Immature natural killer cell (primary cell): ENCODE measurements around the gene PYGO1. TPM values are rescaled to one million over a fixed set of nuclear protein-coding genes. Genes with fewer than 3 reads are reported as not detected.
"Not testable (repeated sequence)": the region's sequence is repeated elsewhere in the genome, so short reads cannot be mapped to it uniquely, and the experiment has no call there.

ENCODE experiments used
- DNase-seq, 3 donors: peaks; one replicate each; pipeline ENCODE4 v3.0.0; 2022; ENCODE audit warnings: mixed read lengths in 1 of 3
- H3K27ac Mint-ChIP-seq, 6 donors: one replicate each; pipeline ENCODE4 v1.8.0; 2020; ENCODE audit warnings: mixed read lengths in 6 of 6, mild to moderate bottlenecking in 5 of 6, inconsistent platforms in 4 of 6, moderate library complexity in 3 of 6
- H3K27me3 Mint-ChIP-seq, 3 donors: one replicate each; pipeline ENCODE4 v1.8.0; 2020 to 2021; ENCODE audit warnings: low read depth in 3 of 3, mild to moderate bottlenecking in 3 of 3, mixed read lengths in 3 of 3, moderate library complexity in 3 of 3, inconsistent platforms in 1 of 3
- H3K36me3 Mint-ChIP-seq, 3 donors: one replicate each; pipeline ENCODE4 v1.8.0; 2020; ENCODE audit warnings: mixed read lengths in 3 of 3, inconsistent platforms in 2 of 3, mild to moderate bottlenecking in 2 of 3
- H3K4me1 Mint-ChIP-seq, 2 donors: one replicate each; pipeline ENCODE4 v1.8.0; 2020; ENCODE audit warnings: inconsistent platforms in 2 of 2, mild to moderate bottlenecking in 2 of 2, mixed read lengths in 2 of 2, moderate library complexity in 1 of 2
- H3K4me3 Mint-ChIP-seq, 5 donors: one replicate each; pipeline ENCODE4 v1.8.0; 2020; ENCODE audit warnings: mild to moderate bottlenecking in 5 of 5, mixed read lengths in 5 of 5, inconsistent platforms in 3 of 5, moderate library complexity in 3 of 5
- H3K9me3 Mint-ChIP-seq, 6 donors: one replicate each; pipeline ENCODE4 v1.8.0; 2020; ENCODE audit warnings: mild to moderate bottlenecking in 6 of 6, mixed read lengths in 6 of 6, inconsistent platforms in 4 of 6, moderate library complexity in 3 of 6
- polyA plus RNA-seq, 3 donors: library from polyadenylated mRNA; unstranded; fragments of 300-500 nt; fragmentation: Illumina TruSeq; gene quantifications; one replicate each; pipeline ENCODE4 v1.2.3, GENCODE V29; 2021

Gene PYGO1
- polyA plus RNA-seq, 3 donors from 2014 or later = not detected

DNA sequence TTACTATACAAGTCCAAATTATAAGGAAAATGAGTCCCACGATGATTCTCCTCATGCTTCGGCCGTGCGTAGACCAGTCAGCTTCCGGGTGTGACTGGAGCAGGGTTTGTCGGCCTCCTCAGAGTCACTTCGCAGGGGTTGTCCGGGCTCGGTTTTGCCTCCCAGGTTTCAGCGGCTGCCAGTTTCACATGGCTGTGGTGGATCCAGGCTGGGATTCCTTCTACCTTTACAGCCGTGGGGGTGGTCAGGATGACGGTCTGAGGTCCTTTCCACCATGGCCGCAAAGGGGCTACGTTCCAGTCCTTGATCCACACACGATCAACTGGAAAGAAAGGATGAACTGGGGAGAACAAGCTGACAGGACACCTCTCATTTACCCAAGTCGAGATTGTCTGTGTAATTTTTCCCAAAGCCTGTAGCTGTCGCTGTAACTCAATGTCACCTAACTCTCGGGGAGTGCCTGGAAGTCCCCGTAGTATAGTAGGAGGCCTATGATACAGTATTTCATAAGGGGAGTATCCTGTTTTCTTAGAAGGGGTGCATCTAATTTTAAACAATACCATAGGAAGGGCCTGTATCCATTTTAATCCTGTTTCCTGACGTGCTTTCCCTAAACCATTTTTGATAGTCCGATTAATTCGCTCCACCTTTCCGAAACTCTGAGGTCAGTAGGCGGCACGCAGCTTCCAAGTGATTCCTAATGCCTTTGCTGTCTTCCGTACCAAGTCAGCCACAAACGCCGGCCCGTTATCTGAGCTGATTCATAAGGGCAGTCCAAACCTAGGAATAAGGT lies 74.3 kb downstream of the PYGO1 start:
- H3K36me3 Mint-ChIP-seq, H3K4me3 Mint-ChIP-seq, H3K9me3 Mint-ChIP-seq, DNase-seq, H3K4me1 Mint-ChIP-seq, H3K27ac Mint-ChIP-seq, H3K27me3 Mint-ChIP-seq: not testable (repeated sequence)

GRCh38 chr15:55513152-55513551 lies 75.0 kb downstream of the PYGO1 start:
- DNase-seq = no peak
- no peak overlapping the region for H3K27ac Mint-ChIP-seq
- H3K27me3 Mint-ChIP-seq = peaks cover 3 to 4% (median 4%) of the 10 kb centered on the region in 3 donors
- H3K4me1 Mint-ChIP-seq = no peaks in the 10 kb centered on the region
- H3K4me3 Mint-ChIP-seq = no peak overlapping the region
- H3K36me3 Mint-ChIP-seq = no peaks in the 10 kb centered on the region
- no peaks in the 10 kb centered on the region for H3K9me3 Mint-ChIP-seq

DNA sequence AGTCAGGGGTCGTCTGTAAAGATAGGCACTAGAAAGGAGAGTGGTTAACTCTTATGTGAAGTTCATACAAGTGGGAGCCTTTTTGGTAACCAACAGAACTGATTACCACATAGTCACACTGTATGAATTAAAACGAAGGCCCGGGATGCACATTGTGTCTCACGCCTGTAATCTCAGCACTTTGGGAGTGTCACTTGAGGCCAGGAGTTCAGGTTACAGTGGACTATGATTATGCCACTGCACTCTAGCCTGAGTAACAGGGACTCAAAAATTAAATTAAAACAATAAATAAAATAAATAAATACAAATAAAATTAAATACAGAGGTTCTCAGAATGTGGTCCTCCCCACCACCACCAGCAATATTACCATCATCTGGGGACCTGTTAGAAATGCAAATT lies 80.6 kb downstream of the PYGO1 start:
- H3K4me3 Mint-ChIP-seq = no peak overlapping the region
- no peaks in the 10 kb centered on the region for H3K9me3 Mint-ChIP-seq
- no peak overlapping the region for H3K27ac Mint-ChIP-seq
- no peaks in the 10 kb centered on the region for H3K4me1 Mint-ChIP-seq
- no peaks in the 10 kb centered on the region for H3K36me3 Mint-ChIP-seq
- no peak for DNase-seq
- peaks cover 0 to 8% (median 6%) of the 10 kb centered on the region in 3 donors for H3K27me3 Mint-ChIP-seq

GRCh38 chr15:55505407-55505806 lies 82.7 kb downstream of the PYGO1 start:
- H3K27me3 Mint-ChIP-seq, H3K4me1 Mint-ChIP-seq, H3K27ac Mint-ChIP-seq, H3K36me3 Mint-ChIP-seq, DNase-seq, H3K9me3 Mint-ChIP-seq, H3K4me3 Mint-ChIP-seq: not testable (repeated sequence)

GRCh38 chr15:55499151-55499550 lies 89.0 kb downstream of the PYGO1 start:
- Mint-ChIP-seq H3K27ac (no peak overlapping the region), H3K27me3 (peaks cover 1 to 8% (median 2%) of the 10 kb centered on the region in 3 donors)
- DNase-seq = no peak

GRCh38 chr15:55498109-55498938 lies 89.8 kb downstream of the PYGO1 start:
- Mint-ChIP-seq H3K4me1 (peaks cover 9 to 15% of the 10 kb centered on the region in 2 donors), H3K4me3 (peak overlapping the region; percentile 85 to 92 (median 90)), H3K27ac (peak overlapping the region in 5 of 6 donors; percentile 62 to 76 (median 65))
- not testable (repeated sequence) for H3K36me3 Mint-ChIP-seq, H3K27me3 Mint-ChIP-seq, H3K9me3 Mint-ChIP-seq
- DNase-seq = peak; percentile 67 to 73 (median 70)

More at GRCh38 chr15:55499151-55499550, 89.0 kb downstream of the PYGO1 start:
- no peaks in the 10 kb centered on the region for H3K36me3 Mint-ChIP-seq
- H3K4me3 Mint-ChIP-seq = peak overlapping the region; percentile 85 to 92 (median 90)
- peaks cover 9 to 15% of the 10 kb centered on the region in 2 donors for H3K4me1 Mint-ChIP-seq
- no peaks in the 10 kb centered on the region for H3K9me3 Mint-ChIP-seq

DNA sequence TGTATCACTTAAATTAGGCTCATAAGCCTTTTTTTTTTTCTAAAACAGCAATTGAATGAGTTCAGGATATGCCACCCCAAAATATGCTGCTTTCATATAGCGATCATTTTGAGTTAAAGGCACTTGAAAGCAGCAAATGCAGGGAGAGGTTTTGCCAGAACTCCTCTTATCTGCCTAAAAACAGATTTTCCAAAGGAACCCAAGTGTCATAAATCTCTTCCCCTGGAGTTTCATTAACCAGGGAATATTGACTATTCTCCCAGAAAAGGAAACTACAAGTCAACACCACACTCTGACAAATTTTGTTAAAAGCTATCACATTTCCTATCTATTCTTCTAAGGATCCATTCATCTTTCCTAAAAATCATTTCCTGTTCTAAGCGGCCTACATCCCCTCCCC lies 91.4 kb downstream of the PYGO1 start:
- H3K4me3 Mint-ChIP-seq = peak overlapping the region in 2 of 5 donors; percentile 54 to 92
- peaks cover 9 to 15% of the 10 kb centered on the region in 2 donors for H3K4me1 Mint-ChIP-seq
- no peaks in the 10 kb centered on the region for H3K9me3 Mint-ChIP-seq
- peaks cover 0 to 2% (median 0%) of the 10 kb centered on the region in 3 donors for H3K27me3 Mint-ChIP-seq
- H3K36me3 Mint-ChIP-seq = no peaks in the 10 kb centered on the region
- peak overlapping the region in 2 of 6 donors; percentile 28 to 35 for H3K27ac Mint-ChIP-seq
- no peak for DNase-seq

- no peak overlapping the region for H3K27ac Mint-ChIP-seq
- H3K9me3 Mint-ChIP-seq = no peaks in the 10 kb centered on the region
- H3K27me3 Mint-ChIP-seq = peaks cover 0 to 2% (median 0%) of the 10 kb centered on the region in 3 donors
- peaks cover 9 to 15% of the 10 kb centered on the region in 2 donors for H3K4me1 Mint-ChIP-seq
- no peak for DNase-seq
- no peaks in the 10 kb centered on the region for H3K36me3 Mint-ChIP-seq
- no peak overlapping the region for H3K4me3 Mint-ChIP-seq
Observed at GRCh38 chr15:55494931-55495330, 93.2 kb downstream of the PYGO1 start.

DNA sequence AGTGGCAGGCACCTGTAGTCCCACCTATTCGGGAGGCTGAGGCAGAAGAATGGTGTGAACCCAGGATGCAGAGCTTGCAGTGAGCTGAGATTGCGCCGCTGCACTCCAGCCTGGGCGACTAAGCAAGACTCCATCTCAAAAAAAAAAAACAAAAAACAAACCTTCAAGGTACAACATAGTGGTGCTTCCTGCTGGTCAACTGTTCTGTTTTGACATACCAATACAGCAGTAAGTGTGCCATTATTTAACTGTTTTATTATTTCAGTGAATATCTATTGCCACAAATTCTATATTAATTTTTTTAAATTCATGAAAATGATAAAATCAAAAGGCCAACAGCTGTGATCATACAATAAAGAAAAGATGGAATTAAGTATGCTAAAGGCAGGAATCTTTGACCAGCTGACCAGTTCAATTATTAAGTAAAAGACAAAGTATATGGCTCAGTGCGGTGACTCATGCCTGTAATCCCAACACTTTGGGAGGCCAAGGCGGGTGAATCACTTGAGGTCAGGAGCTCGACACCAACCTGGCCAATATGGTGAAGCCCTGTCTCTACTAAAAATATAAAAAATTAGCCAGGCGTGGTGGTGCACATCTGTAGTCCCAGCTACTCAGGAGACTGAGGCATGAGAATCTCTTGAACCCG lies 99.1 kb downstream of the PYGO1 start:
- H3K4me3 Mint-ChIP-seq, H3K27me3 Mint-ChIP-seq, H3K4me1 Mint-ChIP-seq, H3K9me3 Mint-ChIP-seq, H3K27ac Mint-ChIP-seq, H3K36me3 Mint-ChIP-seq, DNase-seq: not testable (repeated sequence)

Other genes starting within 250 kb of the PYGO1 start
- 10 to 100 TPM; 40.9 to 89.3 (median 65.3) TPM for gene CCPG1, start 180.0 kb downstream of the PYGO1 start, polyA plus RNA-seq
- 1 to 10 TPM in 1 of 3 donors, not detected in 2; 1.0 TPM for gene PIERCE2, start 179.8 kb downstream of the PYGO1 start, polyA plus RNA-seq
- not detected for gene DNAAF4, start 80.1 kb downstream of the PYGO1 start, polyA plus RNA-seq
- not detected for gene PRTG, start 154.8 kb upstream of the PYGO1 start, polyA plus RNA-seq